OCI-LY1 (cell line): ENCODE data around the gene DENND1A.
A peak's percentile ranks its signal among the peaks of the same experiment; 100 is the strongest.

ENCODE experiments used
- CTCF ChIP-seq: fragments of 200-600 bp; sonication (generic), shearing (Covaris generic); IDR thresholded peaks from 2 replicates; pipeline ENCODE4 v1.5.1; 2017; ENCODE audit warnings: mild to moderate bottlenecking, antibody characterized with exemption, low read length, moderate library complexity, mixed read lengths
- EZH2 ChIP-seq: fragments of 200-600 bp; sonication (generic), shearing (Covaris generic); IDR thresholded peaks from 2 replicates; pipeline ENCODE4 v1.8.0; 2017; ENCODE audit warnings: borderline replicate concordance, mixed run types, mild to moderate bottlenecking, antibody characterized with exemption, low read length, moderate library complexity, mixed read lengths

DNA sequence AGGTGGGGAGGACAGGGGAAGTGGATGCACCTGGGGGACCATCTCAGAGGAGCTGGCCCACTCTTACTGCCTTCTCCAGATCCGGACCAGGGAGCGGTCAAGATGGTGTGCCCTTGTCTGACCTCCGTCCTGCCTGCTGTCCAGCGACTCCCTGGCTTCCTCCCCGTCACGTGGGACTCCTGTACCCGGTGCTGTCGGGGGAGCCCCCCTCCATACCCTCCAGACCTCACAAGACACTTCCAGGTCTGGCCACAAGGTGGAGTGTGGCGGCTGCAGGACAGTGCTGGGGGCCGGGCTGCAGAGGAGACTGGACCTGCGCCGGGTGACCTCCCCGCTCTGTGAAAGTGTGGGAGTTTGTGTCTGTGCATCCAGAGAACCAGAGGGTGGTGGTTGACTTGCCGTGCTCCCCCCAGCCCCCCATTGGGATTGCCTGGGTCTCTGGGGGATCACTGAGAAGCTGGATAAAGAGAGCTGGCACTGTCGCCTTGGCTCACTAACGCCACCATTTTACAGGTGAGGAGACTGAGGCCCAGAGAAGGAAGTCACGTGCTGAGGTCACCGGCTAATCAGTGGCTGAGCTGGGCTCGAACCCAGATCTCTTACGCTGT is 575.8 kb downstream of the DENND1A start:
- TF ChIP-seq CTCF (peak; percentile 96), EZH2 (no peak)
